NCI-H187 (cell line): Measurements from ENCODE around the gene TSHZ1.
A peak's percentile ranks its signal among the peaks of the same experiment; 100 is the strongest.

Experiments
- DNase-seq, 2 experiments: peaks; one replicate each; lab custom pipeline; 2025; lab: John Stamatoyannopoulos, UW

TSHZ1 gene

GRCh38 chr18:75246721-75247610, 36.4 kb downstream of the TSHZ1 start:
- no peak for DNase-seq

DNA sequence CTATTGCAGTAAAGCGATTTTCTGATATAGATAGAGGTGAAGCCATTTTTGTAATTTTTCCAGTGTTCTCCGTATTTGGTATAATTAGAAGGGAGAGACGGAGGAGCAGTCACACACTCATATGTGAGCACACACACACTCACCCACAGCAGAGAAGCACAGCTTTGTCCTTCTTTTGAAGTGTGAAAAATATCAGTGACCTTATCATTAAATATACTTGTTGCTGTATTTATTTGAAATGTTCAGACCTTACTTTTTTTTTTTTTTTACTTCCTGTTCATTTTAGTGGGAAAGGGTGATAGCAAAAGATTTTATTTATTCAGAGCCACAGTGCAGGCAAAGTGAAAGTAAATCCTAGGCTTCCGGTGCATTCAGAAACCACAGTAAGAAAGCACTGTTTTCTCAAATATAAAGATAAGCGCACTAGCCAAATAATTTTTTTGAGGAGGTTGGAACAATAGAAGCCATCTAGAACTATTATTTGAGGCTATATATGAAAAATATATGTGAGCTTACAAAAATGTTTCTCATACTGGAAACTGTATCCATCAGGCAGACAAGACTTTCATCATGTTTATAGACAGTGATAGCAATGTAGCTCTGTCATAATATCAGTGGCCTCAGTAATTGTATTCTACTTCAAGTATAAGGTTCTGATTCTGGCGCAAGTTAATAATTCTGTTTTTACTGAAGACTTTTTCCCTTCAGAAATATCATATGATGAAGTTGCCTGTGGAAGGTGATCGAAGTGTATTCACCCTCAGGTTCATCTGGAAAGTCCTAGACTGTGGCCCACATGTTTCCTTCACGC, 37.2 kb downstream of the TSHZ1 start:
- peak in 1 of 2 experiments; percentile 18 for DNase-seq

DNA sequence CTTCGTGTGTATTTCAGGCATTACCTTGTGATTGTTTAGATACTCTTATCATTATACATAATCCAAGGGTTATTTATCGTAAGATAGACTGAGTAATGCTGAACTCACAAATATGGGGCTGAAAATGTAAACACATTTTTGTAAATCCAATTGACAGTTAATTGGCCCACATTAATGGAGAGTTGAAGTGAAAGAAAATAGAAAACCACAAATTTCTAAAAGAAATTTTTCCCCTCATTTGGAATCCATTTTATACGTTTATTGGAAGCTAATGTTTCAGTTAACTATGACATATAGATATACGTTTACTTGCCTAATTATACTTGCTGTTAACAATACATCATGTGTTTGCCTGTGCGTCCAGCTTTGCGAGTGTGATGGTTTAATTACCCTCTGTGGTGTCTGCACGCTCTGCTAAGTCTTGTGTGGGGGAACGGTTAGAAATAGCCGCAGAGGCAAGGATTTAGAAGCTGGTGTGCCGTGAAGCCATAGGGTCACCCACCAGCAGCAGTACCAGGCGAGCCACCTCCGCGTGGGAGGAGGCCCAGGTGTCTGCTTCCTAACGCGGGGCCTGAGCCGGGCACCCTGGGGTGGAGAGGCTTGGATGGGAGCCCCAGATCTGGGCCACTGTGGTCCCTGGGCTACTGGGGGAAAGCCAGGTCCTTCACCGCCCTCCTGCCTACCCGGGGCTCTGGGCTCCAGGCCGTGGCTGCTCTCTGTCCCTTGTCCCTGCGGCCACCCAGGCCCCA, 38.0 kb downstream of the TSHZ1 start:
- DNase-seq = no peak

- no peak for DNase-seq
These were observed 38.5 kb downstream of the TSHZ1 start for GRCh38 chr18:75249175-75249518.

DNA sequence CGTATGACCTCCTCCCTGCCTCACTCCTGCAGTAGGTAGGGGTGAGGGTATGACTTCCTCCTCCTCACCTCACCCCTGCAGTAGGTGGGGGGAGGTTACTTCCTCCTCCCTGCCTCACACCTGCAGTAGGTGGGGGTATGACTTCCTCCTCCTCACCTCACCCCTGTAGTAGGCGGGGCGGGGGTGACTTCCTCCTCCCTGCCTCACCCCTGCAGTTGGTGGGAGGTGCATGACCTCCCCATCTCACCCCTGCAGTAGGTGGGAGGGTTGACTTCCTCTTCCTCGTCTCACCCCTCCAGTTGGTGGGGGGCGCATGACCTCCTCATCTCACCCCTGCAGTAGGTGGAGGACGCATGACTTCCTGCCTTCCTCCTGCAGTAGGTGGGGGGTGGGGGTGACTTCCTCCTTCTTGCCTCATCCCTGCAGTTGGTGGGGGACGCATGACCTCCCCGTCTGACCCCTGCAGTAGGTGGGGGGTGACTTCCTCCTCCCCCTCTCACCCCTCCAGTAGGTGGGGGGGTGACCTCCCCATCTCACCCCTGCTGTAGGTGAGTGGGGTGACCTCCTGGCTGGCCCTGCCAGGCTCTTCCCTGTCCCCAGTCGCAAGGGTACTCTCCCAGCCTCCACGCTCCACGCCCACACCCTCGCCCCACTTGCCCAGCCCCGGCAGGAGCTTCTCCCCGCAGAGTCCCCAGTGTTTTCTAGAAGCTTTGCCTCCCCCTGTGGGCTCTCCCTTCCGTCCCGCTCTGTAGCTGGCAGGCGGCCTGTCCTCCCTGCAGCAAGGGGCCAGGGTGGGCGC, 39.3 kb downstream of the TSHZ1 start:
- no peak for DNase-seq

DNA sequence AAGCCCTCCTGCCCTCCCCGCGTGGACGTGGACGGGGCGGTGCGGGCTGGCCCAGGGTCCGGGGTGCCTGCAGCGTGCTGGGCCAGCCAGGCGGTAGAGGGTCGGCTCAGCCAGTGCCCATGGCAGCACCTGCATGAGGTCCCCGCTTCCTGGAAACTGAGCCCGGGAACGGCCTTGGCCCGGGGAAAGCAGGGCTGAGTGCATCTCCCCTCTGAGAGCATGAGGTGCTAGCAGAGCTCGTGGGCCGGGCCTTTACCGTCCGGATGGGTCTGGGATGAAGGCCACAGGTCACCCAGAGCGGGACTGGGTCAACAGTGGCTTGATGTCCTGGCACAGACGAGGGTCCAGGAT, 39.8 kb downstream of the TSHZ1 start:
- DNase-seq = no peak

DNA sequence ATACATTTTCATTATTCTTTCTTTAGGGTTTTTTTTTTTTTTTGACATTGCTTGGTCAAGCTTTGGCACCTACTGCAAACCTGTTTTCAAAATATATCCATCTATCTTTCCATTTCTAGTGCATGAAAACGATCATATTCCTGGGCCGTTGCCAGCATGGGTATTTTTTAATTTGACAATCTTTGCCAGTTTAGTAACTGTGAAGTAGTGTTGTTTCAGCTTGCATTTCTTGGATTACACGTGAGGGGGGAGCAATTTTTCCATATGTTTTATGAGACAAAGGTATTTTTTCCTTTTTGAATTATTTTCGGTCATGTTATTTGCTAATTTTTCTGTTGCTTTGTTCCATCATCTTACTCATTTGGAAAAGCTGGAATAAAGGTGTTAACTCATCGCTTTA, 40.9 kb downstream of the TSHZ1 start:
- DNase-seq = no peak

GRCh38 chr18:75252136-75252535, 41.5 kb downstream of the TSHZ1 start:
- no peak for DNase-seq

- no peak for DNase-seq
These were observed 42.4 kb downstream of the TSHZ1 start for GRCh38 chr18:75253043-75253442.

GRCh38 chr18:75253784-75254183, 43.2 kb downstream of the TSHZ1 start:
- no peak for DNase-seq

GRCh38 chr18:75255094-75255493, 44.5 kb downstream of the TSHZ1 start:
- DNase-seq = no peak

GRCh38 chr18:75256376-75256775, 45.8 kb downstream of the TSHZ1 start:
- no peak for DNase-seq

DNA sequence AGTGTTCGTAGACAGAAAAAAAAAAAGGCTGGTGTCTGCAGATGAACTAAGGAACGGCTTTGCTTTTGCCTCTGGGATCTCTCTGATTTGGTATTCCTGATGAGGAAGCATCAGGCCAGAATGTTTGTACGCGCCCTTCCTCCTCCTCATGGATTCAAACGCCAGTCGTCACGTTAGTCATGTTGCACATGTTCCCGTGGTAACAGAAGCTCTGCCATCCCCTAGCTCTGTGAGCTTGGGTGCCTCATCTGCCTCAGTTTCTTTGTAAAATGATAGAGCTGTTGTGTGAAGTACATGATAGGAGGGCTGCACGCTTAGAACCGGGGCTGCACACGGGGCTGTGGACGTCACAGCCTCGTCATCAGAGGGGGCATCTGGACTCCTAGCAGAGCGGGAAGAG, 47.0 kb downstream of the TSHZ1 start:
- DNase-seq = no peak

- DNase-seq = no peak
These were observed 51.0 kb downstream of the TSHZ1 start for GRCh38 chr18:75261430-75262223.

GRCh38 chr18:75262511-75262910, 51.9 kb downstream of the TSHZ1 start:
- no peak for DNase-seq

- DNase-seq = no peak
These were observed 53.6 kb downstream of the TSHZ1 start for GRCh38 chr18:75264195-75264594.

GRCh38 chr18:75264926-75265597, 54.5 kb downstream of the TSHZ1 start:
- no peak for DNase-seq

- no peak for DNase-seq
These were observed 55.3 kb downstream of the TSHZ1 start for GRCh38 chr18:75265872-75266271.

GRCh38 chr18:75267643-75268363, 57.2 kb downstream of the TSHZ1 start:
- no peak for DNase-seq

DNA sequence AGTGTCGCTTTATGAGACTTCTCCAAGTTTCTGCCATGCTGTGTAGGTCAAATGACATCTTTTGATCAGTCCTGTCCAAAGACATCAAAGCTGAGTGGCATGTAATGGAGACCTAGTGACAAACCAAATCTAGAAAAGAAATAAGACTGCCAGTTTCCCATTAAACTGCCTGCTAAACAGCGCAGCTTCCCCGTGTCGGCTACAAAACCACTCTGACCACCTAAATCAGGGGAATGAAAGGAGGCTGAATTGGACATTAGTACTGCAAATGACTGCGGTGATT, 57.7 kb downstream of the TSHZ1 start:
- no peak for DNase-seq
